Fibroblast of upper back skin (primary cell): ENCODE measurements around the gene KCNS3.
A peak's percentile ranks its signal among the peaks of the same experiment; 100 is the strongest.

Experiments used
- DNase-seq: peaks from one replicate; pipeline ENCODE4 v3.0.0-alpha.2; 2013

The KCNS3 gene

GRCh38 chr2:17878281-17879136 is at the start of gene KCNS3:
TSS of gene KCNS3 (plus strand) at chr2:17878667. CDS start at chr2:17931009, 52,342 bp downstream.
- DNase-seq, result peak; percentile 26

- DNase-seq, result peak; percentile 73
Measured at GRCh38 chr2:17830053-17831034, 48.1 kb upstream of the KCNS3 start.

- DNase-seq, result no peak
Measured at GRCh38 chr2:17835516-17835915, 43.0 kb upstream of the KCNS3 start.

DNA sequence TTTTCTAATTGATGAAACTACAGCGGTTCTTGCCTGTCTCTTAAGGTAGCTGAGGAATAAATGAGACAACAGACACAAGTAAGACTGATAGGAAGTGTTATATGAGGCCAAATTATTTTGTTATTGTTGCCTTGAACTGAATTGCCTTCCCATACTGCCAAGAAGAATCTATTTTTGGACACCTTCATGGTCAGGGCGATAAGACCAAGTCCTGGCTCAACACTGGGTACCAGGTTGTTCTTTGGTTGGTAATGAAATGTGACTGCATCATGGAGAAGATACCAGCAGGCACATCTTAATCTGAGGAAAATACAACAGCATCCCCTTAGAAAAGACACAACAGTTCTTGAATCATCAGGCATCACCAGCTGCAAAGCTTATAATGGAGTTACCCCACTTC is 38.5 kb upstream of the KCNS3 start:
- DNase-seq, result no peak

DNA sequence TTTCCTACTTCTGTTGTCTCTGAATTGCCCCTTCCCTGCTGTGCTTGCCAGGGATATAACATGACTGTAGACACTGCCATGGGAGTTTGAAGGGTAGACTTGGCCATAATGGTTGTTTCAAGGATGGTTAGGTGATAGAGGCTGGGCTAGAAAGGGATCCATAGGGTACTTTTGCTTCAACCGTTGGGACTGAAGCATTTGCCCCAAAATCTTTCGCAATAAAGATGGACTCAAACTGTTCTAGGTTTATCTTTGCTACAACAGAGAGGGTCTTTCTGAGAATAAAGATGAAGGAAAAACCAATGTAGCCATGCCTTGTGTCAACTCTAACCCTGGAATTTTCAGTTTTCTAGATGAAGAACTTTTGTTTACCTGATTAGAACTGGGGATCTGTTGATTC is 35.0 kb upstream of the KCNS3 start:
- DNase-seq, result no peak

DNA sequence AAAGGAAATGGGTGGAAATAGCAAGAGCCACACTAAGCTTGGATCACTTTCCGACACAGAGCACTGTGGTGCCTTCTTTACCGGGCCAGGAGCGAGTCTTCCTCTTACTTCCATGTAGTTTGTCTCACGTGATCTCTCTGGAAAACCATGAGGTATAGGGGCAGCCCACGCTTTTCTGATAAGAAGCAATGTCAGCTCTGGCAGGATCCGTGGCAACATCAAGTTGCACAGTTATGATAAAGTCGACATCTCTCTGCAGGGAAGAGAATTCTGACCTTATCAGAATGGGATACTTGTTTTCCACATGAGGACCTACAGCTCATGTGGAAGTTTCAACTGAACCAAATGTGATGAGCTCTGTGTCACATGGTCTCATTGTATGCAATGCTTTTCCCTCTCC is 32.7 kb upstream of the KCNS3 start:
- no peak for DNase-seq

DNA sequence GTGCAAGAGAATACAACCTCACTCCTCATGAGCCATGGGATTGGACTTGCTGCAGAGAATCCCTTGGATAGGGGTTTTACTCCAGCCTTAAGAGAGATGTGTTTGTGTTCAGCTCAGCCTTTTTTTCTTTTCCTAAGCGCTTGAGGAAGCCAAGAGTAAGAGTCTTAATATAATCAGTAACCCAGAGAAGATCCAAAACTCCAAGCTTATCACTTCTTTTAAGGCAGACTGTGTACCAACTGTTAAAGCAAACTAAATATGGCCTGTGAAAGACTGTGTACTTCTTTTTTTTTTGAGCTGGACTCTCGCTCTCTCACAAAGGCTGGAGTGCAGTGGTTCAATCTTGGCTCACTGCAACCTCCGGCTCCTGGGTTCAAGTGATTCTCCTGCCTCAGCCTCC is 31.8 kb upstream of the KCNS3 start:
- DNase-seq, result no peak

DNA sequence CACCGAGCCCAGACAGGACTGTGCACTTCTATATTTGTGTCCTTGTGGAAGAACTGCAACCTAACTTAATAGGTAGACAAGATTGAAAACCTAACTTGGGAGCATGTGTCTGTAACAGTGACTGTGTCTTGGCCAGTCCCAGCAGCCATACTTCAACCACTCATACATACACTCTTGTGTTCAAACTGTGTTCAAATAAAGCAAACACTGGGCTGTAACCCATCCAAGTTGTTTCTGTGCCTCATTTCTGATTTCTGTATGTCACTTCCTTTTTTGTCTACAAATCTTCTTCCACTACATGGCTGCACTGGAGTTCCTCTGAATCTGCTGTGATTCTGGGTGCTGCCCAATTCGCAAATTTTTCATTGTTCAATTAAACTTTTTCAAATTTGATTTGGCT is 31.2 kb upstream of the KCNS3 start:
- DNase-seq, result no peak

DNA sequence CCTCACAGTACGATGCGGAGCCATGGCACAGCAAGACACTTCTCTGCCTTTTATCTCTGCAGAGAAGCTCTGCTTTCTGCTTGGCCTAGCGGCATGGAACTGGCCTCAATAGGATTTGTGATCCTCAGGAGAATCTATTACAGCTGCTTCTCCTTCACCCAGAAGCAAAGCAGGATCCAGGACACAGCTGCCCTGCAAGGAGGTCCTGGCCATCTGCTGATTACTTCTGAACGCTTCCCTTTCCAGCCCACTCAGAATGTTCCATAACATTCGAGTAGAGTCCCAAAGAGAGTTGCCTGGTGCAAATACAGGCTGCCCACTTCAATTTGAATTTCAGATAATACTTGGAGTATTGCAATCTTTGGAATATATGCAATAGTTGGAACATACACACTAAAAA is 29.2 kb upstream of the KCNS3 start:
- DNase-seq, result no peak

DNA sequence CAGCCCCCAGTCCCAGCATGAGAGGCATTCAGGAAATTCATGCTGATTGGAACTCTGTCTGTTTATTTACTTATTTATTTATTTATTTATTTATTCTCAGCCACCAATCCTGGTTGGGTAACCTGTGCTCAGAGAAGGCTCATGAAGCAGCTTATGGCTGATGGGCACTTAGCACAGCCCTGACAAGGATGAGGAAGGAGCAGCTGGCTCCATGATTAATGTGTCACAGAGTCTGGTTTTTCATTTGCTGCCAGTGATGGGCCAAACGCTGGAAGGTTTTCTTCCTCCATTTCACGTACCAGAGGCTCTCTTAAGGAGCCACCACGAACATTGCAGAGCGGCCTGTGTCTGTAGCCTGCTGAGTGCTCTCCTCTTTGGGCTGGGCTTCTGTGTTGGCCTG is 28.3 kb upstream of the KCNS3 start:
- no peak for DNase-seq

GRCh38 chr2:17851731-17852585 is 26.5 kb upstream of the KCNS3 start:
- DNase-seq, result peak; percentile 78

DNA sequence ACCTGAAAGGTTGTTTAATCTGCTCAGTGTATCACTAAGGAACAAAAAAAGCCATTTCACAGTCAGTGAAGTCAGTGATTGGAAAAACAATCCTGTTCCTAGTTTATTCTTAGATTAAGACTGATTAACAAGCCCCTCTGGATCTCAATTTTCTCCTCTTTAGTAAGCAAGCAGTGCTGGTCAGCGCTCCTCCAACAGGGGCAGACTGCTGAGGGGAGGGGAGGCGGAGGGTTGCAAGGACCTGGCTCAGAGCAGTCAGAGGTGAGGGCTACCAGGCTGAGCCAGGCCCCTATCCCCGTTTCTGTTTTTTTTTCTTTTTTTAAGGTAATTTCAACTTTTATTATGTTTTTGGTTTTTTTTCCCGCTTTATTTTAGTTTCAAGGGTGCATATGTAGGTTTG is 24.7 kb upstream of the KCNS3 start:
- DNase-seq, result no peak

GRCh38 chr2:17857021-17857420 is 21.4 kb upstream of the KCNS3 start:
- DNase-seq, result peak; percentile 65

- DNase-seq, result no peak
Measured at GRCh38 chr2:17858064-17858463, 20.4 kb upstream of the KCNS3 start.

DNA sequence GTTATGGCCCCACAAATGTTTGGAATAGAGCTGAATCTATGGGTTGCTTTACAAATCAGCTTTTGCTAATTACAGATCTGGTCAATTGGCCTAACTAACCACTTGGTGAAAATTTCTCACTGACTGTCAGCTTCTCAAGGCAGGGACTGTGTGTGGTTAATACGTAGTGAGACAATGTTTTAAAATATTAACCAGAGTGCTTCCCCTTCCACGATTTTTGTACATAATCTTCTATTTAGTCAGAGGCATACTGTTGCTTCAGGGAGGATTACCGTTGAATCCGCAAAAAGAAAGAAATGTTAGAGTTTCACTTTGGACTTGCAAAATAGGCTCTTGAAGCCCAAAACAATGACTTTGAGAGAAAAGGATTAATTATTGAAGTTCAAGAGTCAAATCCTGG is 14.9 kb upstream of the KCNS3 start:
- no peak for DNase-seq

GRCh38 chr2:17864676-17865075 is 13.8 kb upstream of the KCNS3 start:
- DNase-seq, result no peak

DNA sequence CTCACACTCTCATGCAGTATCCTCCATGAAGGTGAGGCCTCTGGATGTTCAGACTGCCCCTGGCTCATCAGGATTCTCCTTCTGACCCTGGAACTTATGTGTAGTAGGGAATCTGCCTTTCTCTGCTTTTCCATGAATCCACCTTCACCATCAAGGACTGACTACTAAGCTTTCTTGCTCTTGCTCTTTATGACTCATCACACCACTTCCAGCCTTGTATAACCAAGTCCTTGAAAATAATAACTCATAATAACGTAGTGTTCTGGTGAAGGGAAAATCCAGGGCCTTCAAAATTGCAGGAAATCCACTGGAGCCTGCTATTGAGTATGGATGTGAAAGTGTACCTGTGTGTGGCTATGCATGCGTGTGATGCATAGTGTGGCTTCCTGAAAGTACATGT is 11.3 kb upstream of the KCNS3 start:
- no peak for DNase-seq

- no peak for DNase-seq
Measured at GRCh38 chr2:17869128-17869527, 9.3 kb upstream of the KCNS3 start.

DNA sequence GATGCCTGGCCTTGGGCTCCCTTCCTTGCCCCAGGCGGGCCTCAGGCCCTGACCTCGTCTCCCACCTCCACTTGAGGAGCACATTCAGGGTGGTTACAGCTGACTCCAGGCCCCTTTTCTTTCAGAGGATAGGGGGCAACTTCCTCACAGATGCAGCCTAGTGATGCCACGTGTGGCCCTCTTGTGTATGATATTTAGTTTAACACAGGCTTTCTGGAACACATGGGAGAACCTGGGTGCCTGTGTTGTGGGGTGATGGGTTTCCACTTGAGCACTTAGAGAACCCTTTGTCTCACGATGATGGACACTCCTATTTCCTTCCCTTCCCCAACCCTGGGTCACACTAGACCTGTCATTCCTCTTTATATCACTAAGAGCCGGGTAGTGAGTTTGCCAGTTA is 6.8 kb upstream of the KCNS3 start:
- no peak for DNase-seq

GRCh38 chr2:17873021-17873420 is 5.4 kb upstream of the KCNS3 start:
- no peak for DNase-seq

DNA sequence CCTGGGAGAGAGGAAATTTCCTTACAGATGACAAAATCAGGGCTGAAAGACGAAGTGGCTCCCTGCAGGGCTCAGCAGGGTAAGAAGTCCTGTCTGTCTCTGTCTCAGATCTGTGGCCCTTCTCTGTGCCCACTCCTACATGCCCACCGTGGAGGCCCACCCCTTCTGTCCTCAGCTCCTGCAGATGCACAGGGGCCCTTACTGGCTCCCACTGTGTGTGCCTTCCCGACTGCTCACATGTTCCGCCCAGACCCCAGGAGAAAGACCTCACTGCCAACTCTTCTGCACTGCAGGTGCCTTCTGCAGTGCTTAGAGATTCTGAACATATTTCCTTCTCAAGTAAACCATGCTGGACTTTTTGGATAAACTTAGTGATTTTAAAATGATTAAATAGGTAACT is 1.9 kb upstream of the KCNS3 start:
- DNase-seq, result no peak

DNA sequence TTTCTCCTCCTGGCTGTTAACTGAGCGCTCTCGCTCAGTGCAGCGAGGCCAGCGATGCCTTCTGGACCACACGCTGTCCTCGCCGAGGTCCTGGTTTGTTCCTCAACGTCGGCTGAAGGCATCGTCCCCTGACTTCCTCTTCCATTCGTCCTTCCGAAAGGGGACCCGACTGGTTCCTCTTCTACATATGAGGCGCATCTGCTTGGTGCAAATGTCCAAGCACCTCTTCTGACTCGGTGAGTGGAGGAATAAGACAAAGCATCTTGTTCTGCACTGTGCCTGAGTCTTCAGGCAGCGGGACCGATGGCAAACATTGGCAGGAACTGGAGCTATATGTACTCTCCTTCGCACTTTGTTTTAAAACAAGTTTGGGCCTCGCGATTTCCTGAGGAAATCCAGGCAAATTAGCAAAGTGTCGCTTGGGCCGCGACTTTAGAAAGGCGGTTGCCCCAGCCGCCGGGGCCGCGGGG is 621 bp upstream of the KCNS3 start:
- no peak for DNase-seq
